Measurements from ENCODE around the gene PSPN.
A peak's percentile ranks its signal among the peaks of the same experiment; 100 is the strongest.

- TF ChIP-seq CTCF (IDR thresholded peaks at IDR 0.05) (peak; percentile 78), REST (IDR thresholded peaks at IDR 0.05; ENCODE audit: insufficient read depth in 1 of 2, low read depth in 2 of 2, low read length in 1 of 2) (no peak), POLR2AphosphoS5 (IDR thresholded peaks at IDR 0.05; ENCODE audit: low read depth, low read length) (no peak), TCF7L2 (IDR thresholded peaks at IDR 0.05; ENCODE audit: low read depth, low read length) (no peak), SIN3A (IDR thresholded peaks at IDR 0.05; ENCODE audit: borderline replicate concordance, insufficient read depth, low read depth, low read length) (no peak)
Observed at GRCh38 chr19:6412447-6413091, 36.8 kb upstream of the PSPN start.

All from Panc1 (cell line).